NT2/D1 (cell line): ENCODE results near the gene VDAC1.

Experiments
- YY1 ChIP-seq: IDR thresholded peaks from 2 replicates; pipeline ENCODE4 v1.6.1; 2011; ENCODE audit not compliant: insufficient read length, insufficient read depth
- ZNF274 ChIP-seq: IDR thresholded peaks from 2 replicates; pipeline ENCODE4 v1.6.1; 2011; ENCODE audit warnings: mild to moderate bottlenecking, low read depth, low read length

GRCh38 chr5:133992429-133993155 is 12.2 kb downstream of the VDAC1 start:
- no peak for TF ChIP-seq ZNF274
- TF ChIP-seq YY1, result no peak
